ENCODE data around the gene SUPT3H.
A peak's percentile ranks its signal among the peaks of the same experiment; 100 is the strongest.
"Not testable (repeated sequence)": the region's sequence is repeated elsewhere in the genome, so short reads cannot be mapped to it uniquely, and the experiment has no call there.

The SUPT3H gene

GRCh38 chr6:45320349-45320748 is 57.4 kb downstream of the SUPT3H start:
- no peak for DNase-seq

GRCh38 chr6:45314146-45314545 is 63.6 kb downstream of the SUPT3H start:
- no peak for DNase-seq

GRCh38 chr6:45310118-45310788 is 67.5 kb downstream of the SUPT3H start:
- DNase-seq: peak; percentile 10 to 68 (median 40)

- DNase-seq: no peak
Measured at GRCh38 chr6:45305546-45305945, 72.2 kb downstream of the SUPT3H start.

GRCh38 chr6:45302832-45303231 is 74.9 kb downstream of the SUPT3H start:
- DNase-seq: no peak

- DNase-seq: no peak
Measured at GRCh38 chr6:45301348-45302142, 76.2 kb downstream of the SUPT3H start.

- DNase-seq: no peak
Measured at GRCh38 chr6:45300736-45301135, 77.0 kb downstream of the SUPT3H start.

- DNase-seq: no peak
Measured at GRCh38 chr6:45299096-45299581, 78.6 kb downstream of the SUPT3H start.

GRCh38 chr6:45297320-45297719 is 80.4 kb downstream of the SUPT3H start:
- no peak for DNase-seq

GRCh38 chr6:45294065-45294701 is 83.6 kb downstream of the SUPT3H start:
- DNase-seq: not testable (repeated sequence)

GRCh38 chr6:45293306-45293705 is 84.4 kb downstream of the SUPT3H start:
- DNase-seq: peak in 3 of 6 experiments; percentile 14 to 46 (median 30)

- no peak for DNase-seq
Measured at GRCh38 chr6:45289751-45290514, 87.8 kb downstream of the SUPT3H start.

GRCh38 chr6:45286707-45287106 is 91.0 kb downstream of the SUPT3H start:
- not testable (repeated sequence) for DNase-seq

GRCh38 chr6:45278367-45278766 is 99.4 kb downstream of the SUPT3H start:
- no peak for DNase-seq

- DNase-seq: not testable (repeated sequence)
Measured at GRCh38 chr6:45277741-45278140, 100.0 kb downstream of the SUPT3H start.

- no peak for DNase-seq
Measured at GRCh38 chr6:45275358-45275757, 102.4 kb downstream of the SUPT3H start.

GRCh38 chr6:45272626-45273025 is 105.1 kb downstream of the SUPT3H start:
- no peak for DNase-seq

GRCh38 chr6:45265246-45265645 is 112.5 kb downstream of the SUPT3H start:
- DNase-seq: no peak

GRCh38 chr6:45260696-45261095 is 117.0 kb downstream of the SUPT3H start:
- DNase-seq: no peak

- no peak for DNase-seq
Measured at GRCh38 chr6:45256697-45257695, 120.7 kb downstream of the SUPT3H start.

- no peak for DNase-seq
Measured at GRCh38 chr6:45255434-45255833, 122.3 kb downstream of the SUPT3H start.

GRCh38 chr6:45254253-45254652 is 123.5 kb downstream of the SUPT3H start:
- DNase-seq: no peak
